Astrocyte (in vitro differentiated cells and primary cell): Measurements from ENCODE around the gene C14orf119.

ENCODE experiments used
- EZH2 ChIP-seq: IDR thresholded peaks from 2 replicates; pipeline ENCODE4 v1.6.1; 2012; ENCODE audit warnings: mild to moderate bottlenecking, low read length, inconsistent platforms; ENCODE audit not compliant: insufficient read depth
- TF ChIP-seq, protein P1 (sequence below): IDR thresholded peaks from 2 replicates; pipeline ENCODE4 v1.5.1; 2011; ENCODE audit warnings: low read depth, mild to moderate bottlenecking, inconsistent platforms, low read length, moderate library complexity; ENCODE audit not compliant: insufficient read depth

DNA sequence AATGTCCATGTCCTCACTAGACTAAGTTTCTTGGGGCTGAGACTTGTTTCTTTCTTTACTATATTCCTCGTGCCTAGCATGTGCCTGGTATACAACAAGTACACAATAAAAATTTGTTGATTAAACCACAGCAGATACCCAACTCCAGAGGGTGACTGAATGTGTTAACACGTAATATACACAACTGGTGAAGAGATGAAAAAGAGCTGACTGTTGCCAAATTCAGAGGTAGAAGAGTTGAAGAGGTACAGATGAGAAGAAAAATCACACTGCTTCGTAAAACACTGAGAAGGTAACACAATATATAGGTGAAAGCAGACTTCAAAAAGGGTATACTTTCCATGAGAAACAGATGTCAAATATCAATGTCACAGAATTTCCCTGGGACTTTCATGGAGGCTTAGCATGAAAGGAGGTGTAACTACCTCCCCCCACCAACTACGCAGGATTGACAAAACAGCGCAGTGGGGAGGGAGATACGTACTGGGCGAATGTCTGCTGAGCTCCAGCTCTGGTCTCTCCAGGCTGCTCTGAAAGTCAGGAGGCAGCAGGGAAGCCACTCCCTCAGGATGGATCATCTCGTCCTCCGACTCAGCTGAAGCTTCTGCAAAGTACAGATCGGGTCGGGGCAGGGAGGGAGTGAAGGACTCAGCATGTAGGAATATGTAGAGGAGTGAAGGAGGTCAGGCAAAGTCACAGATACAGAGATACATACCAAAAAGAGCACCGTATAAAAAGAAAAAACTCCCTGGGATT, 5.6 kb upstream of the C14orf119 start:
- TF ChIP-seq, protein P1, sequence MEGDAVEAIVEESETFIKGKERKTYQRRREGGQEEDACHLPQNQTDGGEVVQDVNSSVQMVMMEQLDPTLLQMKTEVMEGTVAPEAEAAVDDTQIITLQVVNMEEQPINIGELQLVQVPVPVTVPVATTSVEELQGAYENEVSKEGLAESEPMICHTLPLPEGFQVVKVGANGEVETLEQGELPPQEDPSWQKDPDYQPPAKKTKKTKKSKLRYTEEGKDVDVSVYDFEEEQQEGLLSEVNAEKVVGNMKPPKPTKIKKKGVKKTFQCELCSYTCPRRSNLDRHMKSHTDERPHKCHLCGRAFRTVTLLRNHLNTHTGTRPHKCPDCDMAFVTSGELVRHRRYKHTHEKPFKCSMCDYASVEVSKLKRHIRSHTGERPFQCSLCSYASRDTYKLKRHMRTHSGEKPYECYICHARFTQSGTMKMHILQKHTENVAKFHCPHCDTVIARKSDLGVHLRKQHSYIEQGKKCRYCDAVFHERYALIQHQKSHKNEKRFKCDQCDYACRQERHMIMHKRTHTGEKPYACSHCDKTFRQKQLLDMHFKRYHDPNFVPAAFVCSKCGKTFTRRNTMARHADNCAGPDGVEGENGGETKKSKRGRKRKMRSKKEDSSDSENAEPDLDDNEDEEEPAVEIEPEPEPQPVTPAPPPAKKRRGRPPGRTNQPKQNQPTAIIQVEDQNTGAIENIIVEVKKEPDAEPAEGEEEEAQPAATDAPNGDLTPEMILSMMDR: no peak
- TF ChIP-seq EZH2: no peak
